NCI-H460 (cell line): ENCODE measurements around the gene AHCTF1. TPM values are rescaled to one million over a fixed set of nuclear protein-coding genes. Genes with fewer than 3 reads are reported as not detected.
A peak's percentile ranks its signal among the peaks of the same experiment; 100 is the strongest.
"Not testable (repeated sequence)": the region's sequence is repeated elsewhere in the genome, so short reads cannot be mapped to it uniquely, and the experiment has no call there.

ENCODE experiments used
- DNase-seq: peaks from one replicate; pipeline ENCODE4 v3.0.0-alpha.2; 2016; ENCODE audit warnings: low read depth; ENCODE audit errors: extremely low read depth
- total RNA-seq: library from RNA; depleted of rRNA; stranded (reverse); fragments of >200 nt; shearing (Covaris generic); gene quantifications from 2 replicates; pipeline ENCODE4 v1.2.3, GENCODE V29; 2014

The AHCTF1 gene
- total RNA-seq, 1 experiment from 2014 or later: 71.5 TPM

GRCh38 chr1:246838118-246838456, 93.7 kb downstream of the AHCTF1 start:
- no peak for DNase-seq

- no peak for DNase-seq
These were observed 94.2 kb downstream of the AHCTF1 start for GRCh38 chr1:246837418-246838117.

GRCh38 chr1:246836209-246836966, 95.4 kb downstream of the AHCTF1 start:
- peak; percentile 21 for DNase-seq

GRCh38 chr1:246831543-246831942, 100.2 kb downstream of the AHCTF1 start:
- no peak for DNase-seq

GRCh38 chr1:246828818-246829217, 102.9 kb downstream of the AHCTF1 start:
- no peak for DNase-seq

GRCh38 chr1:246827396-246827795, 104.4 kb downstream of the AHCTF1 start:
- DNase-seq: peak; percentile 63

- no peak for DNase-seq
These were observed 106.1 kb downstream of the AHCTF1 start for GRCh38 chr1:246825557-246826175.

GRCh38 chr1:246824541-246824940, 107.2 kb downstream of the AHCTF1 start:
- DNase-seq: no peak

GRCh38 chr1:246822154-246822553, 109.6 kb downstream of the AHCTF1 start:
- DNase-seq: not testable (repeated sequence)

- DNase-seq: no peak
These were observed 111.1 kb downstream of the AHCTF1 start for GRCh38 chr1:246820666-246821065.

GRCh38 chr1:246817778-246818177, 114.0 kb downstream of the AHCTF1 start:
- DNase-seq: not testable (repeated sequence)

GRCh38 chr1:246815693-246816270, 116.0 kb downstream of the AHCTF1 start:
- DNase-seq: no peak

- DNase-seq: no peak
These were observed 116.9 kb downstream of the AHCTF1 start for GRCh38 chr1:246814890-246815289.

- not testable (repeated sequence) for DNase-seq
These were observed 118.4 kb downstream of the AHCTF1 start for GRCh38 chr1:246813325-246813724.

- no peak for DNase-seq
These were observed 119.8 kb downstream of the AHCTF1 start for GRCh38 chr1:246811985-246812384.

- no peak for DNase-seq
These were observed 122.3 kb downstream of the AHCTF1 start for GRCh38 chr1:246809473-246809872.

- no peak for DNase-seq
These were observed 126.5 kb downstream of the AHCTF1 start for GRCh38 chr1:246805135-246805716.

- DNase-seq: no peak
These were observed 127.9 kb downstream of the AHCTF1 start for GRCh38 chr1:246803883-246804282.

GRCh38 chr1:246803373-246803772, 128.4 kb downstream of the AHCTF1 start:
- no peak for DNase-seq

- DNase-seq: no peak
These were observed 130.3 kb downstream of the AHCTF1 start for GRCh38 chr1:246801241-246802020.
